Effector memory CD4-positive, alpha-beta T cell (primary cell): Measurements from ENCODE around the gene C2orf49.

ENCODE experiments used
- DNase-seq, 3 donors: peaks; one replicate each; pipeline ENCODE4 v3.0.0-alpha.2; 2020
- H3K27ac ChIP-seq: 2 replicates; pipeline ENCODE4 v1.7.0; 2013; ENCODE audit warnings: mild to moderate bottlenecking, low read length, moderate library complexity; ENCODE audit not compliant: insufficient read depth, poor library complexity, severe bottlenecking
- H3K27me3 ChIP-seq: replicated peaks from 2 replicates; pipeline ENCODE4 v1.7.0; 2013; ENCODE audit warnings: mild to moderate bottlenecking, low read length; ENCODE audit not compliant: insufficient read depth, control insufficient read depth, poor library complexity, severe bottlenecking
- H3K36me3 ChIP-seq: 2 replicates; pipeline ENCODE4 v1.7.0; 2013; ENCODE audit warnings: mild to moderate bottlenecking, low read length, moderate library complexity; ENCODE audit not compliant: control insufficient read depth, insufficient read depth
- H3K4me1 ChIP-seq: 2 replicates; pipeline ENCODE4 v1.7.0; 2013; ENCODE audit warnings: low read length, mild to moderate bottlenecking; ENCODE audit not compliant: control insufficient read depth, insufficient read depth, poor library complexity, severe bottlenecking
- H3K4me3 ChIP-seq: 2 replicates; pipeline ENCODE4 v1.7.0; 2013; ENCODE audit warnings: low read length, low read depth, mild to moderate bottlenecking; ENCODE audit not compliant: insufficient read depth, poor library complexity, severe bottlenecking
- H3K9me3 ChIP-seq: 2 replicates; pipeline ENCODE4 v1.7.0; 2013; ENCODE audit warnings: mild to moderate bottlenecking, low read length, moderate library complexity; ENCODE audit not compliant: control insufficient read depth
- total RNA-seq, 3 donors: gene quantifications; one replicate each; lab custom pipeline; 2026; lab: John Stamatoyannopoulos, UW

C2orf49 gene
- total RNA-seq = 22.4 to 39.6 (median 32.3) reads per million in 3 donors

- H3K9me3 ChIP-seq = no peaks in the 10 kb centered on the region
- peak; percentile 78 to 84 (median 80) for DNase-seq
- H3K4me3 ChIP-seq = peak within 1 kb of the TSS; percentile 97
- H3K4me1 ChIP-seq = peaks cover 20% of the 10 kb centered on the region
- peak within 1 kb of the TSS; percentile 98 for H3K27ac ChIP-seq
- H3K27me3 ChIP-seq = no peaks in the 10 kb centered on the region
- peaks cover 19% of the 10 kb centered on the region for H3K36me3 ChIP-seq
Measured at GRCh38 chr2:105337122-105338019, at the start of gene C2orf49. Gene C2orf49, plus strand, starts transcription at chr2:105337540. Its CDS starts 48 bp downstream, at chr2:105337588.

DNA sequence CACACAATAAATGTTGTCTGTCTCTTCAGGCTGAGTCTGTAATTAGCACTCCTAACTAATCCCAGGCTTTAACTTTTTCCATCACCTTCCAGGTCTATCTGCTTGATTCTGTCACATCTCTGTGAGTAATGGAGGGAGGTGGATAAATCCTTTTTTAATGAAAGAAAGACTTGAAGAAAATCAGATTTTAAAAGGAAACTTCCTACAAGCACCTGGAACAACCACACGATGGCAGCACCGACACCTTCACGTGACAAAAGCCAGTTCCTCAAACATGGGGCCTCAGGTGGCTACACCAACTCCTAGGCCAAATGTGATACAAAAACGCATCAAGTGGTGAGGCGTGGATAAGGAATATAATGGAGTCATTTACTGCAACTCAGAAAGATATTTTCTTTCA lies 49.6 kb upstream of the C2orf49 start:
- H3K9me3 ChIP-seq = no peaks in the 10 kb centered on the region
- H3K27me3 ChIP-seq = no peaks in the 10 kb centered on the region
- DNase-seq = no peak
- no peak overlapping the region for H3K4me3 ChIP-seq
- no peak overlapping the region for H3K27ac ChIP-seq
- H3K4me1 ChIP-seq = no peaks in the 10 kb centered on the region
- H3K36me3 ChIP-seq = peaks cover 53% of the 10 kb centered on the region

GRCh38 chr2:105288133-105288532 lies 49.2 kb upstream of the C2orf49 start:
- no peak overlapping the region for H3K27ac ChIP-seq
- DNase-seq = no peak
- H3K9me3 ChIP-seq = no peaks in the 10 kb centered on the region
- no peaks in the 10 kb centered on the region for H3K4me1 ChIP-seq
- H3K27me3 ChIP-seq = no peaks in the 10 kb centered on the region
- H3K4me3 ChIP-seq = no peak overlapping the region
- H3K36me3 ChIP-seq = peaks cover 49% of the 10 kb centered on the region

GRCh38 chr2:105290981-105291660 lies 46.2 kb upstream of the C2orf49 start:
- Histone ChIP-seq H3K27ac (no peak overlapping the region), H3K36me3 (peaks cover 39% of the 10 kb centered on the region)
- no peak for DNase-seq

DNA sequence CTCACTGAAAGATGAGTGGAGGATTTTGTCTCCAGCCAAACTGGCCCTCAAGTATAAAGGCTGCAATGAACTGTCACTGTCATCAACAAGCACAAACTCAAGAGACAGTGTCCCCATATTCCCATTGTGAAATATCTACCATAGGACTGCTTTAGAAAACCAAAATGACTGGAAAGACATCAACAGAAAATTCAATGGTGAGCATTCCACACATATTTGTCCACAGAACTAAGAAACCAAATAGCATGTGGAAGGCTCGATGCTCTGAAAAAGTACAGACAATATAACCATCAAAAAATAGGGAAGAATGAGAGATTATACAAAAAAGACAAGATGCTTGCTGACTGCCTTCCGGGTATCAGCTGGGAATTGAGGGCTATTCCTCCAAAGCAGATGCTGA lies 45.4 kb upstream of the C2orf49 start:
- H3K27me3 ChIP-seq = no peaks in the 10 kb centered on the region
- no peaks in the 10 kb centered on the region for H3K4me1 ChIP-seq
- H3K27ac ChIP-seq = no peak overlapping the region
- DNase-seq = no peak
- peaks cover 40% of the 10 kb centered on the region for H3K36me3 ChIP-seq
- H3K9me3 ChIP-seq = no peaks in the 10 kb centered on the region
- H3K4me3 ChIP-seq = no peak overlapping the region

More at GRCh38 chr2:105290981-105291660, 46.2 kb upstream of the C2orf49 start:
- no peaks in the 10 kb centered on the region for H3K27me3 ChIP-seq
- no peaks in the 10 kb centered on the region for H3K4me1 ChIP-seq
- H3K9me3 ChIP-seq = no peaks in the 10 kb centered on the region
- H3K4me3 ChIP-seq = no peak overlapping the region

- no peaks in the 10 kb centered on the region for H3K4me1 ChIP-seq
Measured at GRCh38 chr2:105294046-105294445, 43.3 kb upstream of the C2orf49 start.

GRCh38 chr2:105294844-105295481 lies 42.4 kb upstream of the C2orf49 start:
- Histone ChIP-seq H3K36me3 (peaks cover 48% of the 10 kb centered on the region), H3K27ac (no peak overlapping the region), H3K27me3 (no peaks in the 10 kb centered on the region), H3K9me3 (no peaks in the 10 kb centered on the region), H3K4me3 (no peak overlapping the region), H3K4me1 (no peaks in the 10 kb centered on the region)
- DNase-seq = no peak

More at GRCh38 chr2:105294046-105294445, 43.3 kb upstream of the C2orf49 start:
- Histone ChIP-seq H3K27ac (no peak overlapping the region), H3K36me3 (peaks cover 52% of the 10 kb centered on the region), H3K9me3 (no peaks in the 10 kb centered on the region), H3K27me3 (no peaks in the 10 kb centered on the region), H3K4me3 (no peak overlapping the region)
- DNase-seq = no peak

DNA sequence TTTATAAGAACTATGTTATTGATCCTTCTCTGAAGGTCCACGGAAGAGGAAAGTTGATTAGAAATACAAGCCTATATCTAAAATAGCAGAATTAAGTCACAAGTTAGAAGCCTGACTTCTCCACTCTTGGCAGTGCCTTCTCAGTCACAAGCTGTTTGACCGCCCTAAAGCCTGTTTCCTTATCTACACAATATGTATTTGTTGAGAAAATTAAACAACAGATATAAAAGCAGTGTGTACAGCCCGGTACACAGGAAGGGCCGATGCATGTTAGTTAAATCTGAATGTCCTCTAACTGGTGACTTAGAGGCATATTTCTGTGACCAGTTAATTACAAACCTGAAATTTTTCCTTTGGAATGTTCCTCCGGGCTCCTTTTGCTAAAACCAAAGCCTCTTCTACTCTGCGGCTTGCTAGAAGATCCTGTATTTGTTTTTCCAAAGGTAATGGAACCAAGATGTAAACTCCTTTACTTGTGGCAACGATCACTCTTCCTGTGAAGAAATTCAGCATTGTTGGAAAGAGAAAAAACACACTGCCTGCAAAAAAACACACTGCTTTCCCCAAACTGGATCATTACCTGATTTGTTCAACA lies 41.2 kb upstream of the C2orf49 start:
- Histone ChIP-seq H3K9me3 (no peaks in the 10 kb centered on the region), H3K36me3 (peaks cover 38% of the 10 kb centered on the region), H3K27ac (no peak overlapping the region), H3K4me1 (no peaks in the 10 kb centered on the region), H3K27me3 (no peaks in the 10 kb centered on the region), H3K4me3 (no peak overlapping the region)
- no peak for DNase-seq

- H3K36me3 ChIP-seq = peaks cover 36% of the 10 kb centered on the region
- no peak overlapping the region for H3K27ac ChIP-seq
- no peak overlapping the region for H3K4me3 ChIP-seq
- no peak for DNase-seq
- no peaks in the 10 kb centered on the region for H3K27me3 ChIP-seq
- no peaks in the 10 kb centered on the region for H3K9me3 ChIP-seq
- H3K4me1 ChIP-seq = peaks cover 6% of the 10 kb centered on the region
Measured at GRCh38 chr2:105297216-105297615, 40.1 kb upstream of the C2orf49 start.
